GM12892 (cell line): ENCODE data around the gene PIPOX.

ENCODE experiments used
- POLR2A ChIP-seq: IDR thresholded peaks from 2 replicates; pipeline ENCODE4 v1.6.1; 2011; ENCODE audit warnings: low read depth, low read length, control low read depth
- POLR2AphosphoS5 ChIP-seq: IDR thresholded peaks from 2 replicates; pipeline ENCODE4 v1.6.1; 2011; ENCODE audit warnings: low read depth, low read length, control low read depth

GRCh38 chr17:29085223-29085622 is 42.3 kb downstream of the PIPOX start:
- TF ChIP-seq POLR2A (no peak), POLR2AphosphoS5 (no peak)
